Left renal pelvis (tissue), 4 donors: ENCODE data around the gene ENTPD2. TPM values are rescaled to one million over a fixed set of nuclear protein-coding genes. Genes with fewer than 3 reads are reported as not detected.

ENCODE experiments used
- DNase-seq, 4 donors: peaks; one replicate each; pipeline ENCODE4 v3.0.0-alpha.2; 2013; ENCODE audit warnings: low read depth in 4 of 4, low spot score in 3 of 4
- polyA plus RNA-seq, 4 donors: library from polyadenylated mRNA; unstranded; fragments of 120-200 nt; gene quantifications; one replicate each; pipeline ENCODE4 v1.2.1, GENCODE V29; 2013; ENCODE audit not compliant: insufficient read length in 4 of 4

ENTPD2 gene
- polyA plus RNA-seq, 4 donors = 3.2 to 7.5 (median 5.8) TPM

DNA sequence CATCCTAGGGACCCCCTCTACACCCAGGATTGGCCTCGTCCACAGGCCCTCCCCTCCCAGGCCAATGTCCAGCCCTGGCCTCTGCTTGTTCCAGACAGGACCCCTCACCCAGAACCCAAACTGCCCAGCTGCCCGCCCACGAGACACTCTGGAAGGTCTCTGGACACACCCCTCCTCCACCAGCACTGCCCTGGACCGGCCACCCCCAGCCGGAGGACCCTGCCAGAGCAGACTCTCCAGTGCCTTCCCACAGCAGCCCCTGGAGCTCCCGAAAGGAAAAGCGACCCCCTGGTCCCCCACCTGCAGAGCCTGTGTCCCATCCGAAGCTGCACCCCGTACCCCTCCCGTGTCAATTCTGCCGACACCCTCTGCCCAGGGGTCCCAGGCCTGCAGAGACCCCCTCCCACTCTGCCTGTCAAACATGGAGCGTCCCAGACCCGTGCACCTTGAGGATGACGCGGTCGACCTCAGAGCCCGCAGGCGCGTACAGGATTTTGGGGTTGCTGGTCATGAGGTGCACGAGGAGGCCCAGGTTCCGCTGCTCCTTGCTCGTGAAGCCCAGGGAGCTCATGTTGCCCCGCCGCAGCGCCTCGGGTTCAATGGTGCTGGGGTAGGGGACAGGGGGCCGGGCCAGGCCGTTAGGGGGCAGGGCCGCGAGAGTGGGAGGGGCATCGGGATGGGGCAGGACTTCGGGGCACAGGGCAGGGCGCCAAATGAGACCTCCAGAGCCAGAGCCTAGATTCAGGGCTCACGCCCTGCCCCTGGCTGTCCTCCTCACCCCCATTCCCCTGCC lies 33.8 kb downstream of the ENTPD2 start:
- no peak for DNase-seq

GRCh38 chr9:137018761-137019559 lies 34.9 kb downstream of the ENTPD2 start:
- DNase-seq = no peak

- DNase-seq = no peak
Observed at GRCh38 chr9:137017791-137018497, 35.9 kb downstream of the ENTPD2 start.

DNA sequence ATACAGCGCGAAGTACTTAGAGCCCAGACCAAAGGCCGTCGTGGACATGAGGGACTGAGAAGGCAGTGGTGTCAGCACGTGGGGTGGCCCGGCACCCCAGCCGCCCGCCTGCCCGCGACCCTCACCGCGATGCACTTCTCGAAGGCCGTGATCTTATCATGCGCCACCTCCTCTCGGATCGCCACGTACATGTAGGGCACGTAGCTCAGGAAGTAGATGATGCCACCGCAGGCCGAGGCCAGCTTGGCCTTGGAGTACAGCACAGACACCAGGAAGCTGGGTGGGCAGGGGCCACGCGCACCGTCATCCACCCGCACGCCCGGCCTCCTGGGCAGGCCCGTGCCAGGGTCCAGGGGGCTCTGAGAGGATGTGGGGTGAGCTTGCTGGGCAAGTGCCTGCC lies 36.8 kb downstream of the ENTPD2 start:
- no peak for DNase-seq

DNA sequence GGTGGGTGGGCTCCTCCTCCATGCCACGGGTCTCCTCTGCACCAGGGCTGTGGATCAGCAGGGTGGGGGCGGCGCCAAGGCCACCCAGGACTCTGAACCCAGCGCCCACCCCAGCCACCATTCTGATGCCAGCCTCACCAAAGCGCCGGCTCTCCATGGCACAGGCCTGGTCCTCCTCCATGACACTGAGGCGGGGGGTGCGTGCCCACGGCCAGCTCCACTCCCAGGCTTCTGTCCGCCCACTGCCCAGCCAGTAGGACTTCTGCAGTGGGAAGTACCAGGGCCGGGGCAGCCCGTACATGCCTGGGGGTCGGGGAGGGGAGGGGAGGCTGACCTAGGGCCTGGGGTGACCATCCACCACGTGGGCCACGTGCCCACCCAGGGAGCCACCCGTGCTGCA lies 37.4 kb downstream of the ENTPD2 start:
- no peak for DNase-seq

DNA sequence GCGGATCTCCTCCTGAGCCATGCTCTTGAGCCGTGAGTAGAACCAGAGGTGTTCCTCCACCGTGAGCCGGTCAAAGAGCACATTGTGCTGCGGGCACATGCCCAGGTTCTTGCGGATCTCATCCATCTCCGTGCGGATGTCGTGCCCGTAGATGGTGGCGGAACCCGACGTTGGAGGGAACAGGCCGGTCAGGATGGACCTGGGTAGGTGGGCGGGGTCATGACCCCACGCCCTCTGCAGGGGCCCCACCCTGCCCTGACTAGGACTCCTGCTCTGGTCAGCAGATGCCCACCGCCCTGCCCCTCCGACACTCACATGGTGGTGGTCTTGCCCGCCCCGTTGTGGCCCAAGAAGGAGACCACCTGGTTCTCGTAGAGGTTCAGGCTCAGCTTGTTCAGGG lies 37.9 kb downstream of the ENTPD2 start:
- DNase-seq = no peak

DNA sequence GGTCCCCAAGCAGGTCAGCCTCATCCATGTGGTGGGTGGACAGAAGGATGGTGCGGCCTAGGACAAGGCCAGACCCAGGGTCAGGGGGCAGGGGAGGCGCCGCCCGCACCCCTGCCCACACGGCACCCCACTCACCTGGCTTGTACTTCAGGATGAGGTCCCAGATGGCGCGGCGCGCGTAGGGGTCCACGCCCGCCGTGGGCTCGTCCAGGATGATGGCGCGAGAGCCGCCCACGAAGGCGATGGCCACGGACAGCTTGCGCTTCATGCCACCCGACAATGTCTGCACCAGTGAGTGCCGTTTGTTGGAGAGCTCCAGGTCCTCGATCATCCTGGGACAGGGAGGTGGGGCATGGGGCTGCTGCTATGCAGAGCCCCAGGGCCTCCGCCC lies 38.3 kb downstream of the ENTPD2 start:
- no peak for DNase-seq

GRCh38 chr9:137014776-137015539 lies 38.9 kb downstream of the ENTPD2 start:
- no peak for DNase-seq

DNA sequence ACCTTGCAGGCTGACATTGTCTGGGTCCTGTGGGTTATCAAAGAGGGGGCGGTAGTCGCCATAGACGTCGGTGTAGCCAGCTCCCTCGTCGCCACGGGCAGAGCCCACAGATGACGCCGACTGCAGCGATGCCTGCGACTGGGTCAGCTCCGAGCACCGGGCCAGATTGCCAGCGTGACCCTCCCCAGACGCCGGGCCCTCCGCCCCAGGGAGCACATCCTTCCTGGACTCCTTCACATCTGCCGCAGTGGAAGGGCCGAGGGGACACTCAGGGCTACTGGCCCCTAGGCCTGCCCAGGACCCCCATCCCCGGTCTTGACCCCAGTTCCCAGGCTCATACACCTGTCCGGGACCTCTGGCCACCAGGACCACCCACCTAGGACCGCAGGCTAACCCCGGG lies 39.7 kb downstream of the ENTPD2 start:
- DNase-seq = no peak

GRCh38 chr9:137013571-137013940 lies 40.3 kb downstream of the ENTPD2 start:
- no peak for DNase-seq

GRCh38 chr9:137012694-137013570 lies 40.9 kb downstream of the ENTPD2 start:
- no peak for DNase-seq

- DNase-seq = no peak
Observed at GRCh38 chr9:137011907-137012675, 41.8 kb downstream of the ENTPD2 start.

- no peak for DNase-seq
Observed at GRCh38 chr9:137011156-137011555, 42.7 kb downstream of the ENTPD2 start.

- DNase-seq = no peak
Observed at GRCh38 chr9:137009938-137010732, 43.7 kb downstream of the ENTPD2 start.

GRCh38 chr9:137009217-137009616 lies 44.6 kb downstream of the ENTPD2 start:
- DNase-seq = no peak

DNA sequence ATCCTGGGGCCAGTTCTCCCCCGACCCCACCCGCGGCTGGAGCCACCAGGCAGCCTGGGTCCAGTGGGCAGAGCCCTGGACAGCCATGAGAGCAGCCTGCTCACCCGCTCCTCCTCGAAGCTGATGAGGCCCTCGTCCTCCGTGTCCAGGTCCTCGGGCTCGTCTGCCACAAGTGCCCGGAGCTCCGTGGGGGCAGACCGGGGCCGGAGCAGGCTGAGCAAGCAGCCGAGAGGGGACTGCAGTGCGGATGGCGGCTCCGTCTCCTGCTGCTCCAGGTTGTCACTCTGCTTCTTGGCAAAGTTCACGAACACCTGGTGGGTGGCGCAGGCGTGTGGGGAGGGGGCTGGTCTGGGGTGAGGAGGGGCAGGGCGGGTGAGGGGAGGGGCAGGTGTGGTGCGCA lies 45.5 kb downstream of the ENTPD2 start:
- DNase-seq = no peak

DNA sequence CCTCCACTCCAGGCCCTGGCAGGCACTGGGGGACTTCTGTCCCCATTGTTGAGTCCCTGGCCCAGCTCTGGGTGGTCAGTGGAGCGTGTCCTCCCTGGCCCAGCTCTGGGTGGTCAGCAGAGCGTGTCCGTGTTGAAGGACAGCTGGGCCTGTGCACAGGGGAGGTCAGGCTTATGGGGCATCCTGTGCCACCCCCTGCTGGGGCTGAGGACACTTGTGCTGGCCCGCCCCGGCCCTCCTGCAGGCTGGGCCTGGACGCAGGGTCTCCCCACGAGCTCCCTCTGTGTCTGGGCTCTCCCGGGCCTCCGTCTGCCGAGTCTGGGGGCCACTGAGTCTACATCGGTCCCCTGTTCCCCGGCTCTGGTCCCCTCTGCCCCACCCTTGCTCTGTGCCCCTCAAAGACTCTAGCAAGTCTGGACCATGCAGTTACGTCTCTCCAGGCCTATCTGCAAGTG lies 46.0 kb downstream of the ENTPD2 start:
- DNase-seq = no peak
